ENCODE data around the gene HSPH1. TPM values are rescaled to one million over a fixed set of nuclear protein-coding genes. Genes with fewer than 3 reads are reported as not detected.

Gene HSPH1
- total and polyA plus RNA-seq, 2 of the 8 experiments (the other 6 are each of a cell fraction or from before 2014, with no cell fraction given) = 14.2 to 145 TPM

DNA sequence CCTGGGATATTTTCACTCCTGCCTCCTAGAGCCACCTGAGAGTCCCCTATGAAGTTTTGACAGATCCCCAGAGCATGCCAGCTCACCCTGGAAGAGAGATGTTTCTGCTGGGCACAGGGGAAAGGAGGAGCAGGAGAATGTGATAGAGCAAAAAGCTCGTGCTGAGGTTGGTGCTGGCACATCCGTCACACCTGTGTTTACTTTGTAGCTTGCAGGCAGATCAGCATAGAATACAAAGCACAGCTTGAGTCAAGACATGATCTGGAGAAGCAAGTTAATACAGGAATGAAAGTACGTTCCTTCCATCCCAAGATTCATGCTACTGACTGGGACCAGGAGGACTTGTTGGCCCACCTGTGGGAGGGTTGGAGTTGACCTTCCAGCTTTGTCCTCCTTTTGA lies 46.1 kb downstream of the HSPH1 start (continued):
- TF ChIP-seq, protein P1, sequence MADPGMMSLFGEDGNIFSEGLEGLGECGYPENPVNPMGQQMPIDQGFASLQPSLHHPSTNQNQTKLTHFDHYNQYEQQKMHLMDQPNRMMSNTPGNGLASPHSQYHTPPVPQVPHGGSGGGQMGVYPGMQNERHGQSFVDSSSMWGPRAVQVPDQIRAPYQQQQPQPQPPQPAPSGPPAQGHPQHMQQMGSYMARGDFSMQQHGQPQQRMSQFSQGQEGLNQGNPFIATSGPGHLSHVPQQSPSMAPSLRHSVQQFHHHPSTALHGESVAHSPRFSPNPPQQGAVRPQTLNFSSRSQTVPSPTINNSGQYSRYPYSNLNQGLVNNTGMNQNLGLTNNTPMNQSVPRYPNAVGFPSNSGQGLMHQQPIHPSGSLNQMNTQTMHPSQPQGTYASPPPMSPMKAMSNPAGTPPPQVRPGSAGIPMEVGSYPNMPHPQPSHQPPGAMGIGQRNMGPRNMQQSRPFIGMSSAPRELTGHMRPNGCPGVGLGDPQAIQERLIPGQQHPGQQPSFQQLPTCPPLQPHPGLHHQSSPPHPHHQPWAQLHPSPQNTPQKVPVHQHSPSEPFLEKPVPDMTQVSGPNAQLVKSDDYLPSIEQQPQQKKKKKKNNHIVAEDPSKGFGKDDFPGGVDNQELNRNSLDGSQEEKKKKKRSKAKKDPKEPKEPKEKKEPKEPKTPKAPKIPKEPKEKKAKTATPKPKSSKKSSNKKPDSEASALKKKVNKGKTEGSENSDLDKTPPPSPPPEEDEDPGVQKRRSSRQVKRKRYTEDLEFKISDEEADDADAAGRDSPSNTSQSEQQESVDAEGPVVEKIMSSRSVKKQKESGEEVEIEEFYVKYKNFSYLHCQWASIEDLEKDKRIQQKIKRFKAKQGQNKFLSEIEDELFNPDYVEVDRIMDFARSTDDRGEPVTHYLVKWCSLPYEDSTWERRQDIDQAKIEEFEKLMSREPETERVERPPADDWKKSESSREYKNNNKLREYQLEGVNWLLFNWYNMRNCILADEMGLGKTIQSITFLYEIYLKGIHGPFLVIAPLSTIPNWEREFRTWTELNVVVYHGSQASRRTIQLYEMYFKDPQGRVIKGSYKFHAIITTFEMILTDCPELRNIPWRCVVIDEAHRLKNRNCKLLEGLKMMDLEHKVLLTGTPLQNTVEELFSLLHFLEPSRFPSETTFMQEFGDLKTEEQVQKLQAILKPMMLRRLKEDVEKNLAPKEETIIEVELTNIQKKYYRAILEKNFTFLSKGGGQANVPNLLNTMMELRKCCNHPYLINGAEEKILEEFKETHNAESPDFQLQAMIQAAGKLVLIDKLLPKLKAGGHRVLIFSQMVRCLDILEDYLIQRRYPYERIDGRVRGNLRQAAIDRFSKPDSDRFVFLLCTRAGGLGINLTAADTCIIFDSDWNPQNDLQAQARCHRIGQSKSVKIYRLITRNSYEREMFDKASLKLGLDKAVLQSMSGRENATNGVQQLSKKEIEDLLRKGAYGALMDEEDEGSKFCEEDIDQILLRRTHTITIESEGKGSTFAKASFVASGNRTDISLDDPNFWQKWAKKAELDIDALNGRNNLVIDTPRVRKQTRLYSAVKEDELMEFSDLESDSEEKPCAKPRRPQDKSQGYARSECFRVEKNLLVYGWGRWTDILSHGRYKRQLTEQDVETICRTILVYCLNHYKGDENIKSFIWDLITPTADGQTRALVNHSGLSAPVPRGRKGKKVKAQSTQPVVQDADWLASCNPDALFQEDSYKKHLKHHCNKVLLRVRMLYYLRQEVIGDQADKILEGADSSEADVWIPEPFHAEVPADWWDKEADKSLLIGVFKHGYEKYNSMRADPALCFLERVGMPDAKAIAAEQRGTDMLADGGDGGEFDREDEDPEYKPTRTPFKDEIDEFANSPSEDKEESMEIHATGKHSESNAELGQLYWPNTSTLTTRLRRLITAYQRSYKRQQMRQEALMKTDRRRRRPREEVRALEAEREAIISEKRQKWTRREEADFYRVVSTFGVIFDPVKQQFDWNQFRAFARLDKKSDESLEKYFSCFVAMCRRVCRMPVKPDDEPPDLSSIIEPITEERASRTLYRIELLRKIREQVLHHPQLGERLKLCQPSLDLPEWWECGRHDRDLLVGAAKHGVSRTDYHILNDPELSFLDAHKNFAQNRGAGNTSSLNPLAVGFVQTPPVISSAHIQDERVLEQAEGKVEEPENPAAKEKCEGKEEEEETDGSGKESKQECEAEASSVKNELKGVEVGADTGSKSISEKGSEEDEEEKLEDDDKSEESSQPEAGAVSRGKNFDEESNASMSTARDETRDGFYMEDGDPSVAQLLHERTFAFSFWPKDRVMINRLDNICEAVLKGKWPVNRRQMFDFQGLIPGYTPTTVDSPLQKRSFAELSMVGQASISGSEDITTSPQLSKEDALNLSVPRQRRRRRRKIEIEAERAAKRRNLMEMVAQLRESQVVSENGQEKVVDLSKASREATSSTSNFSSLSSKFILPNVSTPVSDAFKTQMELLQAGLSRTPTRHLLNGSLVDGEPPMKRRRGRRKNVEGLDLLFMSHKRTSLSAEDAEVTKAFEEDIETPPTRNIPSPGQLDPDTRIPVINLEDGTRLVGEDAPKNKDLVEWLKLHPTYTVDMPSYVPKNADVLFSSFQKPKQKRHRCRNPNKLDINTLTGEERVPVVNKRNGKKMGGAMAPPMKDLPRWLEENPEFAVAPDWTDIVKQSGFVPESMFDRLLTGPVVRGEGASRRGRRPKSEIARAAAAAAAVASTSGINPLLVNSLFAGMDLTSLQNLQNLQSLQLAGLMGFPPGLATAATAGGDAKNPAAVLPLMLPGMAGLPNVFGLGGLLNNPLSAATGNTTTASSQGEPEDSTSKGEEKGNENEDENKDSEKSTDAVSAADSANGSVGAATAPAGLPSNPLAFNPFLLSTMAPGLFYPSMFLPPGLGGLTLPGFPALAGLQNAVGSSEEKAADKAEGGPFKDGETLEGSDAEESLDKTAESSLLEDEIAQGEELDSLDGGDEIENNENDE (IDR thresholded peaks at IDR 0.05; ENCODE audit: insufficient replicate concordance, low read length) = no peak
- no peak for TF ChIP-seq NRF1 (IDR thresholded peaks at IDR 0.05; ENCODE audit: low read depth, low read length)
- no peak for TF ChIP-seq SP1 (IDR thresholded peaks at IDR 0.05; ENCODE audit: low read depth, low read length)
- TF ChIP-seq TBP (IDR thresholded peaks at IDR 0.05; ENCODE audit: low read depth, low read length) = no peak
- TF ChIP-seq SIN3A (conservative IDR thresholded peaks at IDR 0.05 in 1 of 2, IDR thresholded peaks at IDR 0.05 in 1 of 2; ENCODE audit: low read depth in 1 of 2, low read length in 2 of 2) = no peak
- no peak for TF ChIP-seq GABPA (IDR thresholded peaks at IDR 0.05; ENCODE audit: borderline replicate concordance, insufficient read depth, low read length)
- TF ChIP-seq CTCF (IDR thresholded peaks at IDR 0.05; ENCODE audit: control extremely low read depth in 1 of 3, insufficient read depth in 1 of 3, low read depth in 1 of 3, low read length in 3 of 3) = no peak
- TF ChIP-seq POU5F1 (IDR thresholded peaks at IDR 0.05; ENCODE audit: low read depth, low read length) = no peak
- TF ChIP-seq RNF2 (IDR thresholded peaks at IDR 0.05; ENCODE audit: borderline replicate concordance, low read depth, low read length, missing control alignments, poor library complexity, severe bottlenecking) = no peak

Data from H1 (cell line).